Activated CD8-positive, alpha-beta memory T cell treated with anti-CD3 and anti-CD28 coated beads, Interleukin-2, amount 10 ng/mL, durations not matched to agents 7 days and 5 days (primary cell): ENCODE data around the gene RND3. TPM values are rescaled to one million over a fixed set of nuclear protein-coding genes. Genes with fewer than 3 reads are reported as not detected.

ENCODE experiments used
- ATAC-seq: fragments of 150-1000 bp; cut with Tn5 transposase; one replicate; pipeline ENCODE4 v1.10.0; 2021; ENCODE audit warnings: moderate library complexity
- CTCF ChIA-PET: fragments of 350-600 bp; sonication (Branson Sonifier 250); formaldehyde crosslinking; loops from one replicate; lab custom pipeline; 2021; ENCODE audit warnings: antibody characterized with exemption; lab: Charles Lee
- DNase-seq: peaks from one replicate; pipeline ENCODE4 v3.0.0-alpha.2; 2020
- H3K27ac Mint-ChIP-seq: one replicate; pipeline ENCODE4 v1.8.0; 2021; ENCODE audit warnings: mild to moderate bottlenecking, mixed read lengths
- H3K27me3 Mint-ChIP-seq: one replicate; pipeline ENCODE4 v1.8.0; 2021; ENCODE audit warnings: mixed read lengths
- H3K36me3 Mint-ChIP-seq: one replicate; pipeline ENCODE4 v1.8.0; 2021; ENCODE audit warnings: mild to moderate bottlenecking, mixed read lengths
- H3K4me1 Mint-ChIP-seq: one replicate; pipeline ENCODE4 v1.8.0; 2021; ENCODE audit warnings: mixed read lengths
- H3K4me3 Mint-ChIP-seq: one replicate; pipeline ENCODE4 v1.8.0; 2021; ENCODE audit warnings: mild to moderate bottlenecking, moderate library complexity, mixed read lengths
- H3K9me3 Mint-ChIP-seq: one replicate; pipeline ENCODE4 v1.8.0; 2022; ENCODE audit warnings: low read depth, mixed read lengths
- total RNA-seq, 2 experiments: library from RNA; stranded (reverse); gene quantifications; one replicate each; pipeline ENCODE4 v1.2.3, GENCODE V29; 2021

Gene RND3
- not detected for total RNA-seq

- H3K27ac Mint-ChIP-seq, result no peak within 1 kb of the TSS
- ATAC-seq, result peak; percentile 58
- H3K4me1 Mint-ChIP-seq, result peaks cover 9% of the 10 kb centered on the region
- peak within 1 kb of the TSS; percentile 5 for H3K4me3 Mint-ChIP-seq
- DNase-seq, result peak; percentile 67
- peaks cover 50% of the 10 kb centered on the region for H3K27me3 Mint-ChIP-seq
- CTCF ChIA-PET, result interaction anchor here (0.9 kb wide), 1 partner anchor 20 kb away, joined by 3 read pairs; no protein-coding TSS in a partner anchor
- H3K36me3 Mint-ChIP-seq, result no peaks in the 10 kb centered on the region
- no peaks in the 10 kb centered on the region for H3K9me3 Mint-ChIP-seq
Observed at GRCh38 chr2:150487537-150488429, at the start of gene RND3. Gene RND3 (minus strand): TSS chr2:150487667. CDS start chr2:150487417, 250 bp downstream.

GRCh38 chr2:150535176-150535575, 47.7 kb upstream of the RND3 start:
- Mint-ChIP-seq H3K4me3 (no peak overlapping the region), H3K36me3 (no peaks in the 10 kb centered on the region), H3K4me1 (no peaks in the 10 kb centered on the region), H3K27me3 (no peaks in the 10 kb centered on the region), H3K27ac (no peak overlapping the region), H3K9me3 (no peaks in the 10 kb centered on the region)
- CTCF ChIA-PET, result no interaction called here
- DNase-seq (no peak), ATAC-seq (no peak)

GRCh38 chr2:150532879-150533278, 45.4 kb upstream of the RND3 start:
- CTCF ChIA-PET, result no interaction called here
- Mint-ChIP-seq H3K27me3 (no peaks in the 10 kb centered on the region), H3K27ac (no peak overlapping the region), H3K4me1 (peaks cover 2% of the 10 kb centered on the region), H3K4me3 (no peak overlapping the region), H3K36me3 (no peaks in the 10 kb centered on the region), H3K9me3 (no peaks in the 10 kb centered on the region)
- no peak for DNase-seq
- no peak for ATAC-seq

- CTCF ChIA-PET, result no interaction called here
- DNase-seq (no peak), ATAC-seq (no peak)
- H3K27me3 Mint-ChIP-seq, result no peaks in the 10 kb centered on the region
- no peaks in the 10 kb centered on the region for H3K9me3 Mint-ChIP-seq
- no peak overlapping the region for H3K4me3 Mint-ChIP-seq
- peaks cover 2% of the 10 kb centered on the region for H3K4me1 Mint-ChIP-seq
- H3K36me3 Mint-ChIP-seq, result no peaks in the 10 kb centered on the region
- H3K27ac Mint-ChIP-seq, result no peak overlapping the region
Observed at GRCh38 chr2:150532020-150532419, 44.6 kb upstream of the RND3 start.

- peaks cover 2% of the 10 kb centered on the region for H3K4me1 Mint-ChIP-seq
- H3K4me3 Mint-ChIP-seq, result no peak overlapping the region
- no peak for ATAC-seq
Observed at GRCh38 chr2:150531591-150531990, 44.1 kb upstream of the RND3 start.

DNA sequence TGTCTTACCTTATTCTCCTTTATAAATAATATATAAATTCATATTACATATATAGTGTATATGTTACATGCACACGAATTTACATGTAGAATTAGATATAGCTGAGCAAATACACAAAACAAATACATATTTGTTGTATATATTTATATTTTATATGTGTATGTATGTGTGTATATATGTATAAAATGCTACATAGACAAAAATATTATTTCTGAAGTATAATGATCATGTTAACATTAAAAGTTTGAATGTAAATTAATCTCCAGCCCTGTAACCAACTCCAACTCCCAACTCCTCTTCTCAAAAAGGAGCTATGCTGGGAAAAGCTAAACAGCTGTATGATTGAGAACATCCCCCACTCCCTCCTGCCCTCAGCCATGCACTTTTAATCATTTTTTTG, 42.7 kb upstream of the RND3 start:
- no peaks in the 10 kb centered on the region for H3K9me3 Mint-ChIP-seq
- no peak overlapping the region for H3K27ac Mint-ChIP-seq
- H3K36me3 Mint-ChIP-seq, result no peaks in the 10 kb centered on the region
- no peak overlapping the region for H3K4me3 Mint-ChIP-seq
- ATAC-seq, result no peak
- CTCF ChIA-PET, result no interaction called here
- H3K27me3 Mint-ChIP-seq, result no peaks in the 10 kb centered on the region
- peaks cover 2% of the 10 kb centered on the region for H3K4me1 Mint-ChIP-seq
- DNase-seq, result no peak

More at GRCh38 chr2:150531591-150531990, 44.1 kb upstream of the RND3 start:
- DNase-seq, result no peak
- Mint-ChIP-seq H3K9me3 (no peaks in the 10 kb centered on the region), H3K27me3 (no peaks in the 10 kb centered on the region), H3K36me3 (no peaks in the 10 kb centered on the region), H3K27ac (no peak overlapping the region)
- CTCF ChIA-PET, result no interaction called here

- no peak for ATAC-seq
- no peak overlapping the region for H3K27ac Mint-ChIP-seq
Observed at GRCh38 chr2:150528861-150529801, 41.7 kb upstream of the RND3 start.

DNA sequence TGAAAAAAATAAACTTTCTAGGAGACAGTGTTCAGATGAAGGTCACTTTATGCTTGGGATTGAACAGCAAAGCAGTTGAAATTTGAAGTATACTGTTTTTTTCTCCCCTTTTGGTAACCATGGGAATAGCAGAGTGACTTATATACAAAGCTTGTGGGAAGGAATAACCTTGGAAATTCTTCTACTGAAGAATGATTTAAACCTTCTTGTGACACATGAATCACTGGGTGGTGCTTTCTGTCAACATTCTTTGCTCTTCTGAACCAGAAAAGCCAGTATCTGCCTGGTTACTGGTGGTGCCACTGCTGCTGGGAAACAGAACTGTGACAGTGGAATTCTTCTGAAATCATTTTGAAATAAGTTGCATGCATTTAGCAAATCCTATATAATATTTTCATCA, 39.4 kb upstream of the RND3 start:
- Mint-ChIP-seq H3K27me3 (no peaks in the 10 kb centered on the region), H3K27ac (no peak overlapping the region), H3K36me3 (no peaks in the 10 kb centered on the region), H3K9me3 (peaks cover 4% of the 10 kb centered on the region), H3K4me3 (no peak overlapping the region), H3K4me1 (peaks cover 2% of the 10 kb centered on the region)
- DNase-seq (no peak), ATAC-seq (no peak)
- CTCF ChIA-PET, result no interaction called here

More at GRCh38 chr2:150528861-150529801, 41.7 kb upstream of the RND3 start:
- DNase-seq, result no peak
- H3K9me3 Mint-ChIP-seq, result no peaks in the 10 kb centered on the region
- no peak overlapping the region for H3K4me3 Mint-ChIP-seq
- CTCF ChIA-PET, result no interaction called here
- peaks cover 2% of the 10 kb centered on the region for H3K4me1 Mint-ChIP-seq
- H3K27me3 Mint-ChIP-seq, result no peaks in the 10 kb centered on the region
- no peaks in the 10 kb centered on the region for H3K36me3 Mint-ChIP-seq

DNA sequence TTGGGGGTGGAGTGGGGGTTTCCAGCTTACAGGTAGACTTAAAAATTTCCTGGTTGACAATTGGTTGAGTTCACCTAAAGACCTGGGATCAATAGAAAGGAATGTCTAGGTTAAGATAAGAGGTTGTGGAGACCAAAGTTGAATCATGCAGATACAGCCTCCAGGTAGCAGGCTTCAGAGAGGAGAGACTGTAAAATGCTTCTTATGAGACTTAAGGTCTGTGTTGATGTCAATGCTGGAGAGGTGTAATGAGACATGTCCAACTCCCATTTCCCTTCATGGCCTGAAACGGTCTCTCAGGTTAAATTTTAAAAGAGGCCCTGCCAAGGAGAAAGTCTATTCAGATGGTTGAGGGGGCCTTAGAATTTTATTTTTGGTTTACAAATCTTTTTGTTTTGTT, 38.5 kb upstream of the RND3 start:
- H3K4me1 Mint-ChIP-seq, result peaks cover 2% of the 10 kb centered on the region
- CTCF ChIA-PET, result no interaction called here
- H3K4me3 Mint-ChIP-seq, result no peak overlapping the region
- DNase-seq, result no peak
- no peaks in the 10 kb centered on the region for H3K36me3 Mint-ChIP-seq
- ATAC-seq, result no peak
- no peak overlapping the region for H3K27ac Mint-ChIP-seq
- no peaks in the 10 kb centered on the region for H3K27me3 Mint-ChIP-seq
- H3K9me3 Mint-ChIP-seq, result peaks cover 4% of the 10 kb centered on the region

- Mint-ChIP-seq H3K4me1 (no peaks in the 10 kb centered on the region), H3K4me3 (no peak overlapping the region), H3K36me3 (no peaks in the 10 kb centered on the region), H3K27me3 (no peaks in the 10 kb centered on the region), H3K9me3 (peaks cover 4% of the 10 kb centered on the region), H3K27ac (no peak overlapping the region)
- ATAC-seq (no peak), DNase-seq (no peak)
- CTCF ChIA-PET, result no interaction called here
Observed at GRCh38 chr2:150522269-150522668, 34.8 kb upstream of the RND3 start.

DNA sequence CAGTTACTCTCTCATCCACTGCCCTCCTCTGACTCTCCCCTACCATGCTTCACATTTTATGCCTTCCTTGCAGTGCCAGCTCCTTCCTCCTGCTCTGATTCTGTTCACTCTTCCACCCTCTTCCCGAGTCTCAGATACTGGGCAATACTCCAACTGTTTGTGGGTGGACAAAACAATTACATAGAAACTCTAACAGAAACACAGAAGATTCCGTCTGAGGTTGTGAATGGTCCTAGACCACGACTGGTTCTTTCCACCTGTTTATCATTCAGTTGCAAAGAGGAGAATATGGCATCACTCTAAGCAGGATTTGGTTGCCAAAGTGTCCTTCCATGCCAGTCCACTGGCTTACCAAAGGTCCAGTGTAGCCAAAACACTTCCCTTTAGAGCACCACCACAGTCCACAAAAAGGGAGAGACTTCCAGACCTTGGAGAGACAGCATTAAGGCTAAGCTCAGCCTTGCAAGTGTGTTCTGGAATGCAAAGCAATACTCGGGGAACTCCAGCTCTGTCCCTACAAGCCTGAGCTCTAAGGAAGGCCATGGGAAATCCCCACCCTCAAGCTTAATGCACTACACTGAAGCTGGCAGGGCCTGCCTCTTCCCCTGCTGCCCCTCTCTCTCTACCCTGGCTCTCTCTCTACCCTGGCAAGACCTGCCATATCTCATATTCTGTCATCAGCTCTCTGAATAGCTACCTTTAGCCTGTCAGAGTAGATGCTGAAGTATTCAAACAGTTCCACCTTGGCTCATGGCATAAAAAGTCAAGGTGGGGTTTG, 33.6 kb upstream of the RND3 start:
- no peak for DNase-seq
- Mint-ChIP-seq H3K27me3 (no peaks in the 10 kb centered on the region), H3K36me3 (no peaks in the 10 kb centered on the region), H3K9me3 (peaks cover 4% of the 10 kb centered on the region), H3K27ac (no peak overlapping the region), H3K4me1 (no peaks in the 10 kb centered on the region), H3K4me3 (no peak overlapping the region)
- CTCF ChIA-PET, result no interaction called here
- ATAC-seq, result no peak

- H3K9me3 Mint-ChIP-seq, result peaks cover 4% of the 10 kb centered on the region
- H3K27me3 Mint-ChIP-seq, result no peaks in the 10 kb centered on the region
- DNase-seq (no peak), ATAC-seq (no peak)
- no peak overlapping the region for H3K27ac Mint-ChIP-seq
- CTCF ChIA-PET, result no interaction called here
- no peaks in the 10 kb centered on the region for H3K4me1 Mint-ChIP-seq
- H3K36me3 Mint-ChIP-seq, result no peaks in the 10 kb centered on the region
- H3K4me3 Mint-ChIP-seq, result no peak overlapping the region
Observed at GRCh38 chr2:150520033-150520432, 32.6 kb upstream of the RND3 start.
